Stimulated activated CD4-positive, alpha-beta T cell treated with anti-CD3 and anti-CD28 coated beads, Interleukin-4, amount 100 ng/mL, for 4 hours (primary cell): ENCODE results near the gene ZNF846.
"Not testable (repeated sequence)": the region's sequence is repeated elsewhere in the genome, so short reads cannot be mapped to it uniquely, and the experiment has no call there.

Experiments
- DNase-seq, 2 experiments: peaks; one replicate each; pipeline ENCODE4 v3.0.0-alpha.2; 2020

ZNF846 gene

DNA sequence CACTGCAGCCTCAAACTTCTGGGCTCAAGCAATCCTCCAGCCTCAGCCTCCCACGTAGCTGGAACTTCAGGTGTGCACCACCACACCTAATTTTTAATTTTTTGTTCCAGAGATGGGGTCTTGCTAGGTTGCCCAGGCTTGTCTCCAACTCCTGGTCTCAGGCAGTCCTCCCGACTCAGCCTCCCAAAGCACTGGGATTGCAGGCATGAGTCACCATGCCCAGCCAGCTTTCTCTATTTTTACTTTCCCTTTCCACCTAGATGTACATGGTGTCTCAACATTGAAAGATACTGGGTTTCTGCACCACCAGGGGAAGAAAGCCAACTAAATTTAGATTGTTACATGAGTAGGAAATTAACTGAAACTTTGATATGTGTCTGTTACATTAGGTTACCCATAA is 13.8 kb upstream of the ZNF846 start:
- DNase-seq, result no peak

DNA sequence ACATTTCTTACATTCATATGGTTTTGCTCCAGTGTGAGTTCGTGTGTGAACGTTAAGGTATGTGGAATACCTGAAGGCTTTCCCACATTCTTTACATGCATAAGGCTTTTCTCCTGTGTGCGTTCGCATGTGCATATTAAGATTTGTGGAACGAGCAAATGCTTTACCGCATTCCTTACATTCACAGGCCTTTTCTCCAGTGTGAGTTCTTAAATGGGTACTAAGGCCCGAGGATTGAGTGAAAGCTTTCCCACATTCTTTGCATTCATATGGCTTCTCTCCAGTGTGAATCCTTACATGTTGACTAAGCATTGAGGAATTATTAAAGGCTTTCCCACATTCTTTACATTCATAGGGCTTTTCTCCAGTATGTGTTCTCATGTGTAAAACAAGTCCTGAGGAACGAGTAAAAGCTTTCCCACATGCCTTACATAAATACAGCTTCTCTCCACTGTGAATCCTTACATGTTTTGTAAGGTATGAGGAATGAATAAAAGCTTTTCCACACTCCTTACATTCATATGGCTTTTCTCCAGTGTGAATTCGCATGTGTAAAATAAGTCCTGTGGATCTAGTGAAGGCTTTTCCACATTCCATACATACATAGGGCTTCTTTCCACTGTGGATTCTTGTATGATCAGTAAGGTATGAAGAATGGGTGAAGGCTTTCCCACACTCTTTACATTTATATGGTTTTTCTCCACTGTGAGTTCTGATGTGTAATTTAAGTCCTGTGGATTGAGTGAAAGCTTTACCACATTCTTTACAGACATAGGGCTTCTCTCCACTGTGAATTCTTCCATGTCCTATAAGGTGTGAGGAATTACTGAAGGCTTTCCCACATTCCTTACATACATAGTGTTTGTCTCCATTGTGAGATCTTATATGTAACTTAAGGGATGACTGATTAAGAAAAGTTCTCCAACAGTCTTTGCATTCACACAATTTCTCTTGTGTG is 10.7 kb downstream of the ZNF846 start:
- no peak for DNase-seq

GRCh38 chr19:9752701-9753443 is 15.7 kb downstream of the ZNF846 start:
- no peak for DNase-seq

DNA sequence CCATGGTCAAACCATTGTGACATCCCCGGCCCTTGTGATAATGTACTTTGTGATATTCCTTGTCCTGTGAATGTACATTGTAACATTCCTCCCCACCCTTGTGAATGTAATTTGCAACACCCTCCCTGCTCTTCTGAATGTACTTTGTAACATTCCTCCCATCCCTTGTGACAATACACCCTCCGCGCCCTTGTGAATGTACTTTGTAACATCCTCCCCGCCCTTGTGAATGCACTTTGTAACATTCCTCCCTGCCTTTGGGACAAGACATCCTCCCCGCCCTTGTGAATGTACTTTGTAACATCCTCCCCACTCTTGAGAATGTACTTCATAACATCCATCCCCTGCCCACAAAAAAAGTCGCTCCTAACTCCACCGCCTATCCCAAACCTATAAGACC is 17.1 kb downstream of the ZNF846 start:
- no peak for DNase-seq

DNA sequence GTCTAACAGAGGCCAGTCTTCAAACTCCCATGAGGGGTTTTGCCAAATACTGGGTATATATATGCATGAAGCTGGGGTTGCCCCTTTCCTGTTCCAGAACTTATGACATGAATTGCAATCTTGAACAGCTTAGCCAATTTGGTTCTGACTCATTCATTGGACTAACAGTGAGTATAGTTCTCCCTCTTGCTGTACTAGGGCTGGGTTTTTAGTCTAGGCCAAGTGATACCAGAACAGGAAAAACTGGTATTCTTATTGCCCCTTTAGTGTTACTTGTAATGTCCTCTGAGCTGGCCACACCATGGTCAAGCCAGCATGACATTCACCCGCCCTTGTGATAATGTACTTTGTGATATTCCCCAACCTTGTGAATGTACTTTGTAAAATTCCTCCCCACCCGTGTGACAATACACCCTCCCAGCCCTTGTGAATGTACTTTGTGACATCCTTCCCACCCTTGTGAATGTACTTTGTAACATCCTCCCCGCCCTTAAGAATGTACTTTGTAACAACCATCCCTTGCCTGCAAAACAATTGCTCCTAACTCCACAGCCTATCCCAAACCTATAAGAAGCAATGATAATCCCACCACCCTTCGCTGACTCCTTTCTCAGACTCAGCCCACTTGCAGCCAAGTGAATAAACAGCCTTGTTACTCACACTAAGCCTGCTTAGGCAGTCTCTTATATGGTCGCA is 26.9 kb downstream of the ZNF846 start:
- DNase-seq, result no peak

- DNase-seq, result no peak
Measured at GRCh38 chr19:9735986-9736385, 32.6 kb downstream of the ZNF846 start.

DNA sequence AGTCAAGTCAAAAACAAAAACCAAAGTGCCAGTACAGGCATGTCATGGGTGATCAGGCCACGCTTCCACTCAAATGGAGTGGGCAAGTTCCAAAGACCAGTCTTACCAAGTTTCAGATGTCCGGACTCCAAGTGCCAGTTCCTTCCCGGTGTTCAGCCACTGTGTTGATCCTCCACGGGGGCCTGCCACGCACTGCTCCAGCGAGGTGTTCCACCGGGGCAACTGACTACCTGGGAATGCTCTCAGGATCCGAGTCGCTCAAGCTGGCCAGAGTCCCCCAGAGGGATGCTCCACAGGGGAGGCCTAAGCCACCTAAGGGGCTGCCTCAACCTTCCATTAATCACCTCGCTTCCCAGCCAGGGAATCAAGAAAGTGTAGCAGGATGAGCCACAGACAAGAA is 38.5 kb downstream of the ZNF846 start:
- not testable (repeated sequence) for DNase-seq

DNA sequence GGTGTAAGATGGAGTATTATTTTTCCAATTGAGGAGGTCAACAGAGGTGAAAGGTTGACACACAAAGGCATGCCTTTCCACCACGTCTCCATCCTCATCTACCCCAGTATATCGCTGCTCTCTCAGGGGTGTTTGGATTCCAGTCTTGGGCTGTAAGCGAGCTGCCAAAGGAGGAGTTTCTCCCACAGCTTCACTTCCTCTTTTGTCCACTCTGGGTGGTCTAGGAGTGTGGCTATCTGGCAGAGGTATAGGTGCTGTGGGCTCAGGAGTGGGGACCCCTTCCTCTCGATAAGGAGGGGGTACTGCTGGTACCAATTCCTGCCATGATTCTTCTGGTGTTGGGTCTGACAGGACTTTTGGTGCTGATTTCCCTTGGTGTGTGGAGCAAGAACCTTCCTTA is 39.4 kb downstream of the ZNF846 start:
- no peak for DNase-seq

DNA sequence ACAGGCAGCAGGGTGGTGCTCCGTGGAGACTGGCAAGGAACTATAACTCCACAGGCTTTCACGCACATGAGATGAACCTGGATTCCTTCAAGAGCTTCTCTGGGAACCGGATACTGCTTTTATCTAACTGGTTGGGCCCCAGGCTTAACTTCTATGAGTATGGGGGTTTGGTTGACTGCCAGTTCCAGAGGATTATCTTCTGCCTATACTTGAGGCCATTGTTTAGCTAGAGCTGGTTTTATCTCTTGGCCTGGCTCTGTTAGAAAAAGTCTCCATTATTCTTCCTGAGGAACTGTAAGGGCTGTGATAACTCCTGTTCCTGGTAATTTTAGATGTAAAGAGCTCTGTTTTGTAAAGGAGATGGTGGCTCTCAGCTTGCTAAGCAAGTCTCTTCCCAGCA is 40.9 kb downstream of the ZNF846 start:
- no peak for DNase-seq

- DNase-seq, result not testable (repeated sequence)
Measured at GRCh38 chr19:9725508-9726201, 42.9 kb downstream of the ZNF846 start.

- no peak for DNase-seq
Measured at GRCh38 chr19:9724157-9724556, 44.4 kb downstream of the ZNF846 start.

- no peak for DNase-seq
Measured at GRCh38 chr19:9721861-9722260, 46.7 kb downstream of the ZNF846 start.

- DNase-seq, result no peak
Measured at GRCh38 chr19:9720541-9720940, 48.0 kb downstream of the ZNF846 start.

DNA sequence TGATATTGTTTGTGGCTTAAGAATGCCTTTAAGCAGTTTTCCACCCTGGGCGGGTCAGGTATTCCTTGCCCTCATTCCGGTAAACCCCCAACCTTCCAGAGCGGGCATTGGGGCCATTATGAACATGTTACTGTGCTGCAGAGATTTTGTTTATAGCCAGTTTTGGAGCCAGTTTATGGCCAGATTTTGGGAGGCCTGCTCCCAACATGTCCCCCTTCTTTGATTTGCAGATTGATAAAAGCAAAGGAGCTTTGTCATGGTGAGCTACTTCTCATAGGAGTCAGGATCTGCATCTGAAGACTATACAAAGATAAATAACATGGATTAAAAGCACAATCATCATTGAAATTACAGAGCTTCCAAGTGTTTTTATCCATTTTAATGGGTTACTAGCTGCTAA is 56.7 kb downstream of the ZNF846 start:
- DNase-seq, result no peak

- no peak for DNase-seq
Measured at GRCh38 chr19:9709305-9709704, 59.2 kb downstream of the ZNF846 start.

- DNase-seq, result no peak
Measured at GRCh38 chr19:9705836-9706235, 62.7 kb downstream of the ZNF846 start.

- no peak for DNase-seq
Measured at GRCh38 chr19:9702186-9702585, 66.4 kb downstream of the ZNF846 start.
